Measurements from ENCODE around the gene ADAD1.

Gene ADAD1

DNA sequence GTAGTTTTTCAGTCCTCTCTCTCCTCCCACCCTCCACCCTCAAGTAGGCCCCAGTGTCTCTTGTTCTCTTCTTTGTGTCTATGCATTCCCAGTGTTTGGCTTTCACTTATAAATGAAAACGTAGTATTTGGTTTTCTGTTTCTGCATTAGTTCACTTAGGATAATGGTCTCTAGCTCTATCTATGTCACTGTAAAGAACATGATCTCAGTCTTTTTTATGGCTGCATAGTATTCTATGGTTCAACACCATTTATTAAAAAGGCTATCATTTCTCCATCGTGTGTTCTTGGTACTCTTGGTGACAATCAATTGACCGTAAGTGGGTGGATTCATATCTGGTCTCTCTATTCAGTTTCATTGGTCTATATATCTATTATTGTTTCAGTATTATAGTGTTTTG is 96.4 kb downstream of the ADAD1 start:
- in situ Hi-C loops (cut with HindIII; ENCODE audit: low sequenced_read_pairs) = no loop called here
- DNase-seq (ENCODE audit: low read depth, low spot score) = no peak
- TF ChIP-seq, protein P1, sequence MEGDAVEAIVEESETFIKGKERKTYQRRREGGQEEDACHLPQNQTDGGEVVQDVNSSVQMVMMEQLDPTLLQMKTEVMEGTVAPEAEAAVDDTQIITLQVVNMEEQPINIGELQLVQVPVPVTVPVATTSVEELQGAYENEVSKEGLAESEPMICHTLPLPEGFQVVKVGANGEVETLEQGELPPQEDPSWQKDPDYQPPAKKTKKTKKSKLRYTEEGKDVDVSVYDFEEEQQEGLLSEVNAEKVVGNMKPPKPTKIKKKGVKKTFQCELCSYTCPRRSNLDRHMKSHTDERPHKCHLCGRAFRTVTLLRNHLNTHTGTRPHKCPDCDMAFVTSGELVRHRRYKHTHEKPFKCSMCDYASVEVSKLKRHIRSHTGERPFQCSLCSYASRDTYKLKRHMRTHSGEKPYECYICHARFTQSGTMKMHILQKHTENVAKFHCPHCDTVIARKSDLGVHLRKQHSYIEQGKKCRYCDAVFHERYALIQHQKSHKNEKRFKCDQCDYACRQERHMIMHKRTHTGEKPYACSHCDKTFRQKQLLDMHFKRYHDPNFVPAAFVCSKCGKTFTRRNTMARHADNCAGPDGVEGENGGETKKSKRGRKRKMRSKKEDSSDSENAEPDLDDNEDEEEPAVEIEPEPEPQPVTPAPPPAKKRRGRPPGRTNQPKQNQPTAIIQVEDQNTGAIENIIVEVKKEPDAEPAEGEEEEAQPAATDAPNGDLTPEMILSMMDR (IDR thresholded peaks at IDR 0.05; ENCODE audit: low read depth, low read length) = no peak
- no peak overlapping the region for H3K4me3 ChIP-seq (ENCODE audit: low read depth, low read length)

DNA sequence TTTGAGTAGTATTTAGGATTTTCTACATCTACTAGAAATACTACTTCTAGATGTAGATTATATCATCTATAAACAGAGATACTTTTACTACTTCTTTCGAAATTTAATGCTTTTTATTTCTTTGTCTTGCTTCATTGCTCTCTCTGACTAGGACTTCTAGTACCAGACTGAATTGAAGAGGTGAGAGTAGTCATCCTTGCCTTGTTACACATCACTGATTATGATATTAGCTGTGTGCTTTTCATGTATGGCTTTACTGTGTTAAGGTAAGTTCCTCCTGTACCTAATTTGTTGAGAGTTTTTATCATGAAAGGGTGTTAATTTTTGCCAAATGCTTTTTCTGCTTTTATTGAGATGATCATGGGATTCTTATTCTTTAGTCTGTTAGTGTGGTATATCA is 97.3 kb downstream of the ADAD1 start:
- DNase-seq (ENCODE audit: low read depth, low spot score) = no peak
- TF ChIP-seq, protein P1 (IDR thresholded peaks at IDR 0.05; ENCODE audit: low read depth, low read length) = no peak
- H3K4me3 ChIP-seq (ENCODE audit: low read depth, low read length) = no peak overlapping the region
- in situ Hi-C loops (cut with HindIII; ENCODE audit: low sequenced_read_pairs) = no loop called here

DNA sequence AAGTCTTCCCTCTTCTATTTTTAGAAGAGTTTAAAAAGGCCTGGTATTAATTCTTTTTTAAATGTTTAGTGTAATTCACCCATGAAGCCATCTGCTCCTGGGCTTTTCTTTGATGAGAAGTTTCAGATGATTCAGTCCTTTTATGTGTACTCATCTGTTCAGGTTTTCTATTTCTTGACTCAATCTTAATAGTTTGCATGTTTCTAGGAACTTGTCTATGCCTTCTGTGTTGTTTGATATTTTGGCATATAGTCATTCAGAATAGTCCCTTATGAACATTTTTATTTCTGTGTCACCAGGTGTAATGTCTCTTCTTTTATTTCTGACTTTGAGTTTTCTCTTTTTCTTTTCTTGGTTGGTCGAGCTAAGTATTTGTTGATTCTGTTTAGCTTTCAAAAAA is 97.9 kb downstream of the ADAD1 start:
- no peak overlapping the region for H3K4me3 ChIP-seq (ENCODE audit: low read depth, low read length)
- in situ Hi-C loops (cut with HindIII; ENCODE audit: low sequenced_read_pairs) = no loop called here
- TF ChIP-seq, protein P1 (IDR thresholded peaks at IDR 0.05; ENCODE audit: low read depth, low read length) = no peak
- no peak for DNase-seq (ENCODE audit: low read depth, low spot score)
